HFF-Myc (cell line): ENCODE measurements around the gene RPL15.
"Not testable (repeated sequence)": the region's sequence is repeated elsewhere in the genome, so short reads cannot be mapped to it uniquely, and the experiment has no call there.

Source experiments
- DNase-seq: peaks from one replicate; pipeline ENCODE4 v3.0.0-alpha.2; 2011; ENCODE audit warnings: low read depth; ENCODE audit errors: extremely low read depth
- H3K4me3 ChIP-seq: replicated peaks from 2 replicates; pipeline ENCODE4 v1.5.1; 2011; ENCODE audit warnings: low read depth, mild to moderate bottlenecking, control low read depth, low read length
- CTCF ChIP-seq: IDR thresholded peaks from 2 replicates; pipeline ENCODE4 v1.5.1; 2012; ENCODE audit warnings: mild to moderate bottlenecking, low read depth, low read length, control low read depth; ENCODE audit errors: missing control alignments

Gene RPL15

DNA sequence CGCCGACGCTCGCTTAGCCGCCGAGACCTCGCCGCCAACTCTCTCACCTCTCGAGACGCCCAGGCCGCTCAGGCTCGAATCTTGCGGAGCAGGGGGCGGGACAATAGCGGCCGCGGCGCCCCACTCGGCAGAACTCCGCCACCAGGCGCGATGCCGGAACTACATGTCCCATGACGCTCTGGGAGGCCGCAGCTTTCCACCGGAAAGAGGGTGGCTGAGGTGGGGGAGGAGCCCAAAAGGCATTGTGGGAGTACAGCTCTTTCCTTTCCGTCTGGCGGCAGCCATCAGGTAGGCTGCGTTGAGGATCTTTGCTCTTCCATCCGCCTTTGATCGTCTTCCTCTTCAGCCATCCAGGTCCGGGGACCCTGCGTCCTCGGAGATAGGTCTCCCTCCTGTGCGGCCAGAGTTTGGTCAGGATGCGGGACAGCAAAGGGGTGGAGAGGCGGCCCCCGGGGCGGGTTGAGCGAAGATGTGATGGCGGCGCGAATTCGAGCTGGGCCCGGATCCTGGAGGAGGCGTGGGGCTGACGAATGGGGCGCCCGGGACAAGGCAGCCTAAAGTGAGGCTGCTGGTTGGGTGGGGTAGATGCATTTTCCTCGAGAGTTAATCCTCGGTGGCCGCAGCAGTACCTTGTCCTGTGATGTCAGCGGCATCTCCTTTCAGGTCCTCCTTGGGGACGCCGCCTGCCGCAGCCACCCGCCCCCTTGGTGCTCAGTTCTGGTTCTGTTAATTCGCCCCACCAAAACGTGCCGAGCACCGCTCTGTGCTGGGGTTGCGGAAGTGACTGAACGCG, at the start of gene RPL15, which contains the start of gene NKIRAS1:
RPL15 (plus strand) TSS at position 247 of the 793 bp plus-strand sequence. CDS start 728 bp downstream, outside the sequence.
NKIRAS1 (minus strand) TSS at position 105 of the 793 bp plus-strand sequence. CDS start 6,086 bp downstream, outside the sequence.
- peak within 1 kb of the TSS; percentile 93 for H3K4me3 ChIP-seq
- peak; percentile 90 for DNase-seq
- peak; percentile 29 for TF ChIP-seq CTCF

GRCh38 chr3:23867400-23867799, 49.5 kb upstream of the RPL15 start:
- no peak for TF ChIP-seq CTCF
- no peak overlapping the region for H3K4me3 ChIP-seq
- DNase-seq = no peak

GRCh38 chr3:23867838-23868237, 49.1 kb upstream of the RPL15 start:
- TF ChIP-seq CTCF = no peak
- DNase-seq = no peak
- no peak overlapping the region for H3K4me3 ChIP-seq

GRCh38 chr3:23869977-23870662, 46.8 kb upstream of the RPL15 start:
- H3K4me3 ChIP-seq = no peak overlapping the region
- TF ChIP-seq CTCF = no peak
- no peak for DNase-seq

DNA sequence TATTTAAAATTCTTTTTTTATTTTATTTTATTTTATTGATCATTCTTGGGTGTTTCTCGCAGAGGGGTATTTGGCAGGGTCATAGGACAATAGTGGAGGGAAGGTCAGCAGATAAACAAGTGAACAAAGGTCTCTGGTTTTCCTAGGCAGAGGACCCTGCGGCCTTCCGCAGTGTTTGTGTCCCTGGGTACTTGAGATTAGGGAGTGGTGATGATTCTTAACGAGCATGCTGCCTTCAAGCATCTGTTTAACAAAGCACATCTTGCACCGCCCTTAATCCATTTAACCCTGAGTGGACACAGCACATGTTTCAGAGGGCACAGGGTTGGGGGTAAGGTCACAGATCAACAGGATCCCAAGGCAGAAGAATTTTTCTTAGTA, 46.3 kb upstream of the RPL15 start:
- not testable (repeated sequence) for H3K4me3 ChIP-seq, DNase-seq

DNA sequence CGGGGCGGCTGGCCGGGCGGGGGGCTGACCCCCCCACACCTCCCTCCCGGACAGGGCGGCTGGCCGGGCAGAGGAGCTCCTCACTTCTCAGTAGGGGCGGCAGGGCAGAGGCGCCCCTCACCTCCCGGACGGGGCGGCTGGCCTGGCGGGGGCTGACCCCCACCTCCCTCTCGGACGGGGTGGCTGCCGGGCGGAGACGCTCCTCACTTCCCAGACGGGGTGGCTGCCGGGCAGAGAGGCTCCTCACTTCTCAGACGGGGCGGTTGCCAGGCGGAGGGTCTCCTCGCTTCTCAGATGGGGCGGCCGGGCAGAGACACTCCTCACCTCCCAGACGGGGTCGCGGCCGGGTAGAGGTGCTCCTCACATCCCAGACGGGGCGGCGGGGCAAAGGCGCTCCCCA, 45.6 kb upstream of the RPL15 start:
- DNase-seq, H3K4me3 ChIP-seq: not testable (repeated sequence)

GRCh38 chr3:23872330-23872729, 44.6 kb upstream of the RPL15 start:
- DNase-seq = no peak
- no peak for TF ChIP-seq CTCF
- no peak overlapping the region for H3K4me3 ChIP-seq

DNA sequence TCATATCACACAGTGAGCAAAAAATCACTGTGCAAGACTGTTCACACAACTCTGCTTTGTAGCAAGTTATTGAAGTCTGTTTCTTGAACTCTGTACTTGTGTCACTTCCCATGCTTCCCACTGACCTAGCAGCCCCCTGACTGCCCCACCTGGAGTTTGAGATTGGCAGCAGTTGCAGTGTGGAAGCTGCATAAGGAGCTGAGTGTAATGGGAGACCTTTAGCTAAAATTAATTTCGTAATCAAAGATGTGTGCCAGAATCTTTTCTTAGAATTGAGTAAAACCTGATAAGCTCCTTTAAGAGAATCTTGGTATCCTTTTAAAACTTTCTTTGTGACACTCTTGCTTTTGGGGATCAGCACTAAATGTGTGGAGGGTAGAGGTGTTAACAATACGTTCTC, 43.0 kb upstream of the RPL15 start:
- TF ChIP-seq CTCF = no peak
- no peak for DNase-seq
- H3K4me3 ChIP-seq = no peak overlapping the region
